NCI-H748 treated with DMSO at 0.1 percent for 48 hours (cell line): ENCODE results near the gene PCGF1.

Experiments
- DNase-seq: peaks from one replicate; lab custom pipeline; 2025; lab: John Stamatoyannopoulos, UW

PCGF1 gene

GRCh38 chr2:74536166-74536950 is 28.9 kb upstream of the PCGF1 start:
- no peak for DNase-seq

GRCh38 chr2:74535440-74535965 is 28.0 kb upstream of the PCGF1 start:
- no peak for DNase-seq

GRCh38 chr2:74534411-74534810 is 26.9 kb upstream of the PCGF1 start:
- no peak for DNase-seq

GRCh38 chr2:74533464-74533863 is 26.0 kb upstream of the PCGF1 start:
- no peak for DNase-seq

- DNase-seq: peak; percentile 8
Observed at GRCh38 chr2:74532222-74532621, 24.7 kb upstream of the PCGF1 start.

- no peak for DNase-seq
Observed at GRCh38 chr2:74531666-74532065, 24.2 kb upstream of the PCGF1 start.

- no peak for DNase-seq
Observed at GRCh38 chr2:74530239-74531187, 23.0 kb upstream of the PCGF1 start.

- peak; percentile 72 for DNase-seq
Observed at GRCh38 chr2:74529357-74530238, 22.1 kb upstream of the PCGF1 start, which contains the start of the genes AUP1 and HTRA2. Gene AUP1, minus strand, starts transcription at chr2:74529706. Its CDS starts 77 bp downstream, at chr2:74529629. Gene HTRA2, plus strand, starts transcription at chr2:74529933. Its CDS starts 74 bp downstream, at chr2:74530007.

- no peak for DNase-seq
Observed at GRCh38 chr2:74528600-74529356, 21.3 kb upstream of the PCGF1 start.

- no peak for DNase-seq
Observed at GRCh38 chr2:74527741-74528140, 20.2 kb upstream of the PCGF1 start.

GRCh38 chr2:74526649-74527230 is 19.2 kb upstream of the PCGF1 start:
- no peak for DNase-seq

- DNase-seq: no peak
Observed at GRCh38 chr2:74525717-74526648, 18.5 kb upstream of the PCGF1 start, which contains the start of gene DQX1. Gene DQX1, minus strand, starts transcription at chr2:74526231. Its CDS starts 502 bp downstream, at chr2:74525729.

- DNase-seq: no peak
Observed at GRCh38 chr2:74524955-74525716, 17.6 kb upstream of the PCGF1 start.

- DNase-seq: no peak
Observed at GRCh38 chr2:74524005-74524404, 16.5 kb upstream of the PCGF1 start.

GRCh38 chr2:74522516-74522915 is 15.0 kb upstream of the PCGF1 start:
- no peak for DNase-seq

- no peak for DNase-seq
Observed at GRCh38 chr2:74516650-74517049, 9.2 kb upstream of the PCGF1 start.

- no peak for DNase-seq
Observed at GRCh38 chr2:74515981-74516633, 8.6 kb upstream of the PCGF1 start.
